Smooth muscle cell (in vitro differentiated cells): ENCODE measurements around the gene ABCC12. TPM values are rescaled to one million over a fixed set of nuclear protein-coding genes. Genes with fewer than 3 reads are reported as not detected.

ENCODE experiments used
- DNase-seq: peaks from one replicate; lab custom pipeline; 2025; ENCODE audit not compliant: unreplicated experiment; lab: John Stamatoyannopoulos, UW
- H2AFZ ChIP-seq: fragments of 200-600 bp; sonication (generic); 2 replicates; pipeline ENCODE4 v1.6.0; 2016; ENCODE audit warnings: antibody characterized with exemption, low read depth, mild to moderate bottlenecking
- H3F3A ChIP-seq: fragments of 200-600 bp; sonication (generic); 2 replicates; pipeline ENCODE4 v1.6.0; 2017; ENCODE audit warnings: antibody characterized with exemption, low read depth
- H3K27ac ChIP-seq: fragments of 200-600 bp; sonication (generic); 2 replicates; pipeline ENCODE4 v1.5.1; 2016; ENCODE audit warnings: low read depth, mild to moderate bottlenecking
- H3K27me3 ChIP-seq: fragments of 200-600 bp; sonication (generic); 2 replicates; pipeline ENCODE4 v1.6.1; 2016; ENCODE audit warnings: low read depth, mild to moderate bottlenecking
- H3K36me3 ChIP-seq: fragments of 200-600 bp; sonication (generic); 2 replicates; pipeline ENCODE4 v1.5.1; 2016; ENCODE audit warnings: low read depth
- H3K4me1 ChIP-seq: fragments of 200-600 bp; sonication (generic); 2 replicates; pipeline ENCODE4 v1.5.1; 2016; ENCODE audit warnings: low read depth
- H3K4me2 ChIP-seq: fragments of 200-600 bp; sonication (generic); 2 replicates; pipeline ENCODE4 v1.6.0; 2016; ENCODE audit warnings: mild to moderate bottlenecking
- H3K4me3 ChIP-seq: fragments of 200-600 bp; sonication (generic); 2 replicates; pipeline ENCODE4 v1.5.1; 2016; ENCODE audit warnings: mild to moderate bottlenecking
- H3K79me2 ChIP-seq: fragments of 200-600 bp; sonication (generic); 2 replicates; pipeline ENCODE4 v1.6.0; 2016; ENCODE audit warnings: low read depth, mild to moderate bottlenecking
- H3K9ac ChIP-seq: fragments of 200-600 bp; sonication (generic); 2 replicates; pipeline ENCODE4 v1.6.0; 2016; ENCODE audit warnings: low read depth
- H3K9me3 ChIP-seq: fragments of 200-600 bp; sonication (generic); replicated peaks from 2 replicates; pipeline ENCODE4 v1.5.1; 2016; ENCODE audit warnings: low read depth
- H4K20me1 ChIP-seq: fragments of 200-600 bp; sonication (generic); 2 replicates; pipeline ENCODE4 v1.6.0; 2016; ENCODE audit warnings: low read depth
- WGBS: methylation state at CpG from one replicate; pipeline ENCODE4 v1.1.7; 2016; ENCODE audit warnings: low lambda C conversion rate; 5-methylcytosine and 5-hydroxymethylcytosine counted together
- polyA plus RNA-seq: library from polyadenylated mRNA; unstranded; fragments of >200 nt; fragmentation: Nextera tagmentation; extraction: Ambion mirVana; gene quantifications from 2 replicates; pipeline ENCODE4 v1.2.1, GENCODE V29; 2016
- total RNA-seq: library from RNA; depleted of rRNA; stranded (reverse); fragments of >200 nt; gene quantifications from 2 replicates; pipeline ENCODE4 v1.2.3, GENCODE V29; 2014
- TF ChIP-seq, protein P1 (sequence below): fragments of 200-600 bp; sonication (generic); IDR thresholded peaks from 2 replicates; pipeline ENCODE4 v1.5.1; 2017; ENCODE audit warnings: borderline replicate concordance, mild to moderate bottlenecking, antibody characterized with exemption; ENCODE audit not compliant: insufficient read depth, poor library complexity, severe bottlenecking

The ABCC12 gene
- total and polyA plus RNA-seq, 2 experiments from 2014 or later = not detected

DNA sequence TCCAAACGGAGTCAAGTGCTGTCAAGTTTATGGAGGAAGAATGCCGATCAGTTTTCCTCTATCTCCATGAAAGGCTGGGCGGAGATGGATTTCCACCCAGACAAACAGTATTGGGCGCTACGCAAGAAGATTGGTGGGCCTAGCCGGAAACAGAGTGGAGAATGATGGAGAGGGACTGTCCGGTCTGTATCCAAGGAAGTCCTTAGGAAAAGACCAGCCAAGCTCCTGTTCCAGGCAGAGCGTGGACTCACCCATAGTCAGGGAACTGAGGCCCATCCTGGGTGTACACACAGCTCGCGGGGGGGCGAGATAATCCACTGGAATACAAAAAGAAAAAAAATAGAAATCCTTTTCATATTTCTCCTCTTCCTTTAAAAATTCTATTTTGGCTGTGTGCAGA, 1.5 kb upstream of the ABCC12 start:
- no peaks in the 10 kb centered on the region for H4K20me1 ChIP-seq
- no peaks in the 10 kb centered on the region for H3K79me2 ChIP-seq
- H3K36me3 ChIP-seq = no peaks in the 10 kb centered on the region
- no peak overlapping the region for H3K4me2 ChIP-seq
- no peaks in the 10 kb centered on the region for H3K27me3 ChIP-seq
- DNase-seq = no peak
- no peaks in the 10 kb centered on the region for H3F3A ChIP-seq
- H3K4me1 ChIP-seq = no peaks in the 10 kb centered on the region
- no peak overlapping the region for H3K4me3 ChIP-seq
- no peaks in the 10 kb centered on the region for H3K9me3 ChIP-seq
- H3K27ac ChIP-seq = no peak overlapping the region
- H3K9ac ChIP-seq = no peak overlapping the region
- 93% methylated on average over 11 of the region's 11 CpGs for WGBS
- TF ChIP-seq, protein P1, sequence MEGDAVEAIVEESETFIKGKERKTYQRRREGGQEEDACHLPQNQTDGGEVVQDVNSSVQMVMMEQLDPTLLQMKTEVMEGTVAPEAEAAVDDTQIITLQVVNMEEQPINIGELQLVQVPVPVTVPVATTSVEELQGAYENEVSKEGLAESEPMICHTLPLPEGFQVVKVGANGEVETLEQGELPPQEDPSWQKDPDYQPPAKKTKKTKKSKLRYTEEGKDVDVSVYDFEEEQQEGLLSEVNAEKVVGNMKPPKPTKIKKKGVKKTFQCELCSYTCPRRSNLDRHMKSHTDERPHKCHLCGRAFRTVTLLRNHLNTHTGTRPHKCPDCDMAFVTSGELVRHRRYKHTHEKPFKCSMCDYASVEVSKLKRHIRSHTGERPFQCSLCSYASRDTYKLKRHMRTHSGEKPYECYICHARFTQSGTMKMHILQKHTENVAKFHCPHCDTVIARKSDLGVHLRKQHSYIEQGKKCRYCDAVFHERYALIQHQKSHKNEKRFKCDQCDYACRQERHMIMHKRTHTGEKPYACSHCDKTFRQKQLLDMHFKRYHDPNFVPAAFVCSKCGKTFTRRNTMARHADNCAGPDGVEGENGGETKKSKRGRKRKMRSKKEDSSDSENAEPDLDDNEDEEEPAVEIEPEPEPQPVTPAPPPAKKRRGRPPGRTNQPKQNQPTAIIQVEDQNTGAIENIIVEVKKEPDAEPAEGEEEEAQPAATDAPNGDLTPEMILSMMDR = no peak
- H2AFZ ChIP-seq = no peak overlapping the region

DNA sequence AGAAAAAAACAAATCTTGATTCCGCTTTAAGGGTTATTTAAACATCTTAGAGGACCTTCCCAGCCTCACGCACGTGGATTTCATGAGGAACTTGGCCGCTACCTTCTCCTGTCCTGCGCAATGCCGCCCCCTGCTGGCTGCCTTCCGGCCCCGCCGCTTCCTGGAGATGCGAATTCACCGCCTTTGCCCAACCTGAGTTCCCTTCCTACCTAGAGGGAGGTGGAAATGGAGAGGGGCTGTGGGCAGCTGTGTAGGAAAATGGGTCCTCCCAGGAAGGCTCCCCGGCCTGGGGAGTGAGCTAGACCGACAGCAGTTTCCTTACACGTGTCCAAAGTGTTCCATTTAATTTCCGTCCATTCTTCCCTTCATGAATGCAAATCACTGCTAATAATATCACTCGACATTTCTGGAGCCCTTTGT, 1.0 kb upstream of the ABCC12 start:
- WGBS = 15% methylated on average over 16 of the region's 16 CpGs
- H3K4me1 ChIP-seq = no peaks in the 10 kb centered on the region
- no peak overlapping the region for H3K9ac ChIP-seq
- no peaks in the 10 kb centered on the region for H3K27me3 ChIP-seq
- H3K4me3 ChIP-seq = no peak overlapping the region
- TF ChIP-seq, protein P1 = peak; percentile 83
- H3K9me3 ChIP-seq = no peaks in the 10 kb centered on the region
- H2AFZ ChIP-seq = no peak overlapping the region
- H3F3A ChIP-seq = no peaks in the 10 kb centered on the region
- H3K79me2 ChIP-seq = no peaks in the 10 kb centered on the region
- no peak overlapping the region for H3K27ac ChIP-seq
- H3K36me3 ChIP-seq = no peaks in the 10 kb centered on the region
- H3K4me2 ChIP-seq = no peak overlapping the region
- peak; percentile 67 for DNase-seq
- H4K20me1 ChIP-seq = no peaks in the 10 kb centered on the region

GRCh38 chr16:48153774-48154173, 2.0 kb downstream of the ABCC12 start:
- Histone ChIP-seq H3K36me3 (no peaks in the 10 kb centered on the region), H3K4me1 (no peaks in the 10 kb centered on the region), H2AFZ (no peak overlapping the region), H3F3A (no peaks in the 10 kb centered on the region), H4K20me1 (no peaks in the 10 kb centered on the region), H3K4me3 (no peak overlapping the region), H3K4me2 (no peak overlapping the region), H3K27me3 (no peaks in the 10 kb centered on the region), H3K9me3 (no peaks in the 10 kb centered on the region), H3K79me2 (no peaks in the 10 kb centered on the region), H3K27ac (no peak overlapping the region), H3K9ac (no peak overlapping the region)
- WGBS = 80% methylated on average over 5 of the region's 5 CpGs
- no peak for DNase-seq
- TF ChIP-seq, protein P1 = no peak

- no peaks in the 10 kb centered on the region for H3K79me2 ChIP-seq
- H4K20me1 ChIP-seq = no peaks in the 10 kb centered on the region
- 97% methylated on average over 9 of the region's 9 CpGs for whole genome bisulfite sequencing
- no peak for DNase-seq
- no peaks in the 10 kb centered on the region for H3K27me3 ChIP-seq
- H3K9ac ChIP-seq = no peak overlapping the region
- no peaks in the 10 kb centered on the region for H3F3A ChIP-seq
- no peaks in the 10 kb centered on the region for H3K36me3 ChIP-seq
- TF ChIP-seq, protein P1 = no peak
- H3K9me3 ChIP-seq = no peaks in the 10 kb centered on the region
- H3K4me3 ChIP-seq = no peak overlapping the region
- H2AFZ ChIP-seq = no peak overlapping the region
- no peaks in the 10 kb centered on the region for H3K4me1 ChIP-seq
- no peak overlapping the region for H3K4me2 ChIP-seq
- no peak overlapping the region for H3K27ac ChIP-seq
Measured at GRCh38 chr16:48152226-48152625, 3.6 kb downstream of the ABCC12 start.
